ENCODE measurements around the gene GALNT12.

DNA sequence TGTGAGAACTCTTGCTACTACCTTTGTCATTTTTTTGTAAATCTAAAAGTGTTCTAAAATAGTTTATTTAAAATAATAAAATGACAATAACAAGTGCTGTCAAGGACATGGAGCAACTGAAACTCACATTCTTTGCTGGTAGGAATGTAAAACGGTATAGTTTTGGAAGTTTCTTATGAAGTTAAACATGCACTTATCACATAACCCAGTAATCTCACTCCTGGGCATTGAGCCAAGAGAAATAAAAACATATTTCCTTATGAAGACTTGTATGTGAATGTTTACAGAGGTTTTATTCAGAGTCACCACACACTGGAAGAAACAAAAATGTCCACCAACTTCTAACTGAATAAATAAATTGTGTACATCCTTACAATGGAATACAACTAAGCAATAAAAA, 90.3 kb downstream of the GALNT12 start:
- no peak for TF ChIP-seq POLR2A (IDR thresholded peaks at IDR 0.05; ENCODE audit: low read length)
- TF ChIP-seq GATA1 (IDR thresholded peaks at IDR 0.05; ENCODE audit: low read depth, low read length) = no peak
